IMR-90 (cell line): ENCODE data around the gene MIA2. TPM values are rescaled to one million over a fixed set of nuclear protein-coding genes. Genes with fewer than 3 reads are reported as not detected.

ENCODE experiments used
- ATAC-seq: fragments of 200-7000 bp; cut with Tn5 transposase; 2 replicates; pipeline ENCODE4 v1.9.1; 2020; ENCODE audit warnings: low read depth, mild to moderate bottlenecking, moderate library complexity
- BruUV-seq: library from RNA; stranded (reverse); fragments of 400-500 nt; replicated peaks from 2 replicates; lab custom pipeline; 2021; lab: Mats Ljungman, UMichigan
- CTCF ChIA-PET: fragments of 300-600 bp; formaldehyde crosslinking; extraction: SDS; loops from one replicate; lab custom pipeline; 2021; ENCODE audit warnings: antibody characterized with exemption; lab: Yijun Ruan, JAX
- POLR2A ChIA-PET: fragments of 300-600 bp; sonication (Branson Sonifier 250); formaldehyde crosslinking; loops from one replicate; lab custom pipeline; 2022; ENCODE audit warnings: antibody characterized with exemption; ENCODE audit not compliant: unreplicated experiment; lab: Charles Lee
- DNase-seq: peaks from one replicate; pipeline ENCODE4 v3.0.0; 2013
- H2AFZ ChIP-seq: replicated peaks from 2 replicates; pipeline ENCODE3; 2013; ENCODE audit warnings: low read length, mild to moderate bottlenecking; ENCODE audit not compliant: poor library complexity
- H2AK5ac ChIP-seq: 2 replicates; pipeline ENCODE4 v1.6.1; 2013; ENCODE audit warnings: low read depth, low read length, inconsistent platforms
- H2AK9ac ChIP-seq: replicated peaks from 2 replicates; pipeline ENCODE3; 2013; ENCODE audit warnings: mild to moderate bottlenecking, low read depth, low read length, moderate library complexity; ENCODE audit not compliant: poor library complexity
- H2BK120ac ChIP-seq: 2 replicates; pipeline ENCODE4 v1.6.1; 2013; ENCODE audit warnings: low read depth, low read length, inconsistent platforms
- H2BK15ac ChIP-seq: 3 replicates; pipeline ENCODE4 v1.6.1; 2013; ENCODE audit warnings: low read depth, low read length, inconsistent platforms
- H2BK20ac ChIP-seq: 2 replicates; pipeline ENCODE4 v1.6.1; 2013; ENCODE audit warnings: low read depth, mild to moderate bottlenecking, inconsistent platforms, low read length, moderate library complexity
- H2BK5ac ChIP-seq: 2 replicates; pipeline ENCODE4 v1.6.1; 2013; ENCODE audit warnings: mild to moderate bottlenecking, low read depth, low read length, inconsistent platforms; ENCODE audit not compliant: poor library complexity, severe bottlenecking
- H3K14ac ChIP-seq: replicated peaks from 2 replicates; pipeline ENCODE4 v1.6.1; 2013; ENCODE audit warnings: low read depth, low read length, inconsistent platforms
- H3K18ac ChIP-seq: 2 replicates; pipeline ENCODE4 v1.6.1; 2013; ENCODE audit warnings: low read depth, low read length, control low read depth
- H3K23ac ChIP-seq: 2 replicates; pipeline ENCODE4 v1.6.1; 2013; ENCODE audit warnings: low read depth, low read length, inconsistent platforms
- H3K27ac ChIP-seq: 2 replicates; pipeline ENCODE4 v1.5.1; 2013; ENCODE audit warnings: mild to moderate bottlenecking, control low read depth, low read length; ENCODE audit not compliant: insufficient read depth
- H3K27me3 ChIP-seq: 2 replicates; pipeline ENCODE4 v1.6.1; 2013; ENCODE audit warnings: low read length; ENCODE audit not compliant: control insufficient read depth, insufficient read depth
- H3K36me3 ChIP-seq: 2 replicates; pipeline ENCODE4 v1.6.1; 2013; ENCODE audit warnings: low read length, mixed read lengths; ENCODE audit not compliant: control insufficient read depth, insufficient read depth
- H3K4ac ChIP-seq: 2 replicates; pipeline ENCODE4 v1.6.1; 2013; ENCODE audit warnings: low read depth, low read length, inconsistent platforms
- H3K4me1 ChIP-seq: 2 replicates; pipeline ENCODE4 v1.6.1; 2013; ENCODE audit warnings: low read length, mixed read lengths; ENCODE audit not compliant: control insufficient read depth, insufficient read depth
- H3K4me2 ChIP-seq: 2 replicates; pipeline ENCODE4 v1.6.1; 2013; ENCODE audit warnings: low read depth, mild to moderate bottlenecking, control low read depth, low read length, moderate library complexity
- H3K4me3 ChIP-seq: 2 replicates; pipeline ENCODE4 v1.5.1; 2013; ENCODE audit warnings: low read depth, mild to moderate bottlenecking, control low read depth, low read length, moderate library complexity; ENCODE audit not compliant: insufficient read depth
- H3K56ac ChIP-seq: 2 replicates; pipeline ENCODE4 v1.6.1; 2013; ENCODE audit warnings: low read length, inconsistent platforms; ENCODE audit not compliant: insufficient read depth; ENCODE audit errors: extremely low read depth
- H3K79me1 ChIP-seq, 2 experiments: 2 replicates each; pipeline ENCODE4 v1.6.1; 2013; ENCODE audit warnings: low read length in 2 of 2, inconsistent platforms in 1 of 2, low read depth in 1 of 2
- H3K9ac ChIP-seq: 2 replicates; pipeline ENCODE4 v1.6.1; 2013; ENCODE audit warnings: low read depth, low read length, control low read depth
- H3K9me1 ChIP-seq: 2 replicates; pipeline ENCODE4 v1.6.1; 2013; ENCODE audit warnings: low read length, inconsistent platforms; ENCODE audit not compliant: insufficient read depth
- H3K9me3 ChIP-seq: 2 replicates; pipeline ENCODE4 v1.6.1; 2013; ENCODE audit warnings: low read length; ENCODE audit not compliant: control insufficient read depth, insufficient read depth
- H4K20me1 ChIP-seq: 2 replicates; pipeline ENCODE4 v1.6.1; 2013; ENCODE audit warnings: low read length, inconsistent platforms; ENCODE audit not compliant: insufficient read depth
- H4K5ac ChIP-seq: 2 replicates; pipeline ENCODE4 v1.6.1; 2013; ENCODE audit warnings: mild to moderate bottlenecking, low read depth, low read length, control low read depth
- H4K8ac ChIP-seq, 2 experiments: 2 replicates each; pipeline ENCODE4 v1.6.1; 2013; ENCODE audit warnings: low read depth in 2 of 2, low read length in 2 of 2, control low read depth in 1 of 2, inconsistent platforms in 1 of 2
- H4K91ac ChIP-seq: 2 replicates; pipeline ENCODE4 v1.6.1; 2013; ENCODE audit warnings: low read depth, low read length, inconsistent platforms; ENCODE audit not compliant: insufficient read depth
- BHLHE40 ChIP-seq: fragments of 150-350 bp; IDR thresholded peaks from 2 replicates; pipeline ENCODE4 v1.6.1; 2016; ENCODE audit warnings: mild to moderate bottlenecking, low read depth, low read length
- CEBPB ChIP-seq: IDR thresholded peaks from 2 replicates; pipeline ENCODE4 v1.6.1; 2012; ENCODE audit warnings: low read depth, low read length, improper control_type of control experiment
- CHD1 ChIP-seq: IDR thresholded peaks from 2 replicates; pipeline ENCODE4 v1.6.1; 2012; ENCODE audit warnings: low read depth, low read length, improper control_type of control experiment
- ELK1 ChIP-seq: fragments of 150-350 bp; IDR thresholded peaks from 2 replicates; pipeline ENCODE4 v1.6.1; 2016; ENCODE audit warnings: low read depth, mild to moderate bottlenecking, low read length, moderate library complexity, borderline replicate concordance
- MAFK ChIP-seq: IDR thresholded peaks from 2 replicates; pipeline ENCODE4 v1.6.1; 2012; ENCODE audit warnings: low read depth, low read length, improper control_type of control experiment
- MAZ ChIP-seq: IDR thresholded peaks from 2 replicates; pipeline ENCODE4 v1.6.1; 2012; ENCODE audit warnings: low read depth, mild to moderate bottlenecking, low read length, improper control_type of control experiment, moderate library complexity, borderline replicate concordance
- MXI1 ChIP-seq: IDR thresholded peaks from 2 replicates; pipeline ENCODE4 v1.6.1; 2012; ENCODE audit warnings: low read depth, mild to moderate bottlenecking, low read length, moderate library complexity, borderline replicate concordance
- NFE2L2 ChIP-seq: fragments of 150-350 bp; IDR thresholded peaks from 2 replicates; pipeline ENCODE4 v1.6.1; 2016; ENCODE audit warnings: low read depth, mild to moderate bottlenecking, low read length
- POLR2A ChIP-seq: IDR thresholded peaks from 2 replicates; pipeline ENCODE4 v1.6.1; 2012; ENCODE audit warnings: mild to moderate bottlenecking, low read depth, low read length
- RAD21 ChIP-seq: IDR thresholded peaks from 2 replicates; pipeline ENCODE4 v1.6.1; 2012; ENCODE audit warnings: low read length, improper control_type of control experiment
- RCOR1 ChIP-seq: IDR thresholded peaks from 2 replicates; pipeline ENCODE4 v1.6.1; 2012; ENCODE audit warnings: mild to moderate bottlenecking, low read length, improper control_type of control experiment; ENCODE audit not compliant: insufficient replicate concordance
- RFX5 ChIP-seq: IDR thresholded peaks from 2 replicates; pipeline ENCODE4 v1.8.0; 2012; ENCODE audit warnings: low read depth, mild to moderate bottlenecking, low read length, moderate library complexity
- SMC3 ChIP-seq: fragments of 150-350 bp; IDR thresholded peaks from 2 replicates; pipeline ENCODE4 v1.6.1; 2016; ENCODE audit warnings: low read depth, mild to moderate bottlenecking, antibody characterized with exemption, low read length, moderate library complexity
- WGBS, 2 experiments: methylation state at CpG; one replicate each; pipeline versions ENCODE4 v1.1.5 to v1.1.7; 2013; ENCODE audit warnings: missing lambda C conversion rate in 2 of 2; ENCODE audit not compliant: insufficient read length in 1 of 2; ENCODE audit errors: extremely low coverage in 2 of 2; 5-methylcytosine and 5-hydroxymethylcytosine counted together
- dilution Hi-C: fragments of 300-500 bp; cut with HindIII; formaldehyde crosslinking; loops from one replicate; pipeline ENCODE4 v1.14.3; 2018; ENCODE audit warnings: low sequenced_read_pairs; ENCODE audit not compliant: unreplicated experiment
- in situ Hi-C: fragments of 300-500 bp; cut with MboI; formaldehyde crosslinking; loops from 3 replicates; pipeline ENCODE4 v1.14.3; 2019; ENCODE audit warnings: low sequenced_read_pairs, inconsistent platforms, mixed read lengths
- intact Hi-C: fragments of 100-400 bp; cut with micrococcal nuclease; formaldehyde crosslinking; loops from 2 replicates; pipeline ENCODE4 v1.10.0; 2022
- polyA plus RNA-seq, 3 experiments: library from polyadenylated mRNA; depleted of rRNA; stranded (reverse); fragments of >200 nt; gene quantifications; 2 replicates each; pipeline ENCODE4 v1.2.3, GENCODE V29; 2012; ENCODE audit warnings: low replicate concordance in 1 of 3
- total RNA-seq: library from RNA; depleted of rRNA; stranded (reverse); fragments of >200 nt; gene quantifications from 2 replicates; pipeline ENCODE4 v1.2.3, GENCODE V29; 2012
- TF ChIP-seq, protein P1 (sequence below): conservative IDR thresholded peaks from 2 replicates; pipeline ENCODE4 v1.5.1; 2012; ENCODE audit warnings: mild to moderate bottlenecking, low read depth, low read length, improper control_type of control experiment
- TF ChIP-seq, protein P2 (sequence below): fragments of 150-350 bp; IDR thresholded peaks from 2 replicates; pipeline ENCODE4 v1.6.1; 2017; ENCODE audit warnings: mild to moderate bottlenecking, antibody characterized with exemption, low read length, low read depth

The MIA2 gene
- total and polyA plus RNA-seq, 2 of the 4 experiments (the other 2 are of a cell fraction) = 3.9 to 6.8 TPM

- intact Hi-C loops = no loop called here
- no peak for TF ChIP-seq SMC3
- TF ChIP-seq MAFK = no peak
- TF ChIP-seq, protein P1, sequence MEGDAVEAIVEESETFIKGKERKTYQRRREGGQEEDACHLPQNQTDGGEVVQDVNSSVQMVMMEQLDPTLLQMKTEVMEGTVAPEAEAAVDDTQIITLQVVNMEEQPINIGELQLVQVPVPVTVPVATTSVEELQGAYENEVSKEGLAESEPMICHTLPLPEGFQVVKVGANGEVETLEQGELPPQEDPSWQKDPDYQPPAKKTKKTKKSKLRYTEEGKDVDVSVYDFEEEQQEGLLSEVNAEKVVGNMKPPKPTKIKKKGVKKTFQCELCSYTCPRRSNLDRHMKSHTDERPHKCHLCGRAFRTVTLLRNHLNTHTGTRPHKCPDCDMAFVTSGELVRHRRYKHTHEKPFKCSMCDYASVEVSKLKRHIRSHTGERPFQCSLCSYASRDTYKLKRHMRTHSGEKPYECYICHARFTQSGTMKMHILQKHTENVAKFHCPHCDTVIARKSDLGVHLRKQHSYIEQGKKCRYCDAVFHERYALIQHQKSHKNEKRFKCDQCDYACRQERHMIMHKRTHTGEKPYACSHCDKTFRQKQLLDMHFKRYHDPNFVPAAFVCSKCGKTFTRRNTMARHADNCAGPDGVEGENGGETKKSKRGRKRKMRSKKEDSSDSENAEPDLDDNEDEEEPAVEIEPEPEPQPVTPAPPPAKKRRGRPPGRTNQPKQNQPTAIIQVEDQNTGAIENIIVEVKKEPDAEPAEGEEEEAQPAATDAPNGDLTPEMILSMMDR = no peak
- no peak for TF ChIP-seq MXI1
- no peak for TF ChIP-seq POLR2A
- TF ChIP-seq NFE2L2 = no peak
- TF ChIP-seq ELK1 = no peak
- TF ChIP-seq, protein P2, sequence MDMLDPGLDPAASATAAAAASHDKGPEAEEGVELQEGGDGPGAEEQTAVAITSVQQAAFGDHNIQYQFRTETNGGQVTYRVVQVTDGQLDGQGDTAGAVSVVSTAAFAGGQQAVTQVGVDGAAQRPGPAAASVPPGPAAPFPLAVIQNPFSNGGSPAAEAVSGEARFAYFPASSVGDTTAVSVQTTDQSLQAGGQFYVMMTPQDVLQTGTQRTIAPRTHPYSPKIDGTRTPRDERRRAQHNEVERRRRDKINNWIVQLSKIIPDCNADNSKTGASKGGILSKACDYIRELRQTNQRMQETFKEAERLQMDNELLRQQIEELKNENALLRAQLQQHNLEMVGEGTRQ = no peak
- TF ChIP-seq RAD21 = no peak
- TF ChIP-seq RCOR1 = no peak
- TF ChIP-seq CHD1 = no peak
- no peak for TF ChIP-seq CEBPB
- TF ChIP-seq MAZ = no peak
- no peak for TF ChIP-seq RFX5
- TF ChIP-seq BHLHE40 = no peak
- CTCF ChIA-PET = no interaction called here
These were observed 117.2 kb downstream of the MIA2 start for GRCh38 chr14:39350866-39351265.

More at GRCh38 chr14:39350866-39351265, 117.2 kb downstream of the MIA2 start:
- Histone ChIP-seq H3K27me3 (no peaks in the 10 kb centered on the region), H2BK5ac (no peak overlapping the region), H2BK120ac (no peak overlapping the region), H3K79me1 (no peaks in the 10 kb centered on the region), H4K8ac (no peak overlapping the region), H3K23ac (no peak overlapping the region), H3K9ac (no peak overlapping the region), H3K36me3 (peaks cover 6% of the 10 kb centered on the region; the same call in 1 of the 2 replicates), H2BK15ac (no peak overlapping the region), H2AK9ac (no peak overlapping the region), H3K9me3 (no peaks in the 10 kb centered on the region), H4K20me1 (no peaks in the 10 kb centered on the region), H2AFZ (no peak overlapping the region), H3K4me3 (no peak overlapping the region), H2BK20ac (no peak overlapping the region), H3K18ac (no peak overlapping the region), H3K4ac (no peak overlapping the region), H3K56ac (no peak overlapping the region), H3K9me1 (no peaks in the 10 kb centered on the region), H3K4me1 (no peaks in the 10 kb centered on the region), H2AK5ac (no peak overlapping the region), H4K91ac (no peak overlapping the region), H3K4me2 (no peak overlapping the region), H4K5ac (no peak overlapping the region), H3K14ac (no peak overlapping the region), H3K27ac (no peak overlapping the region)
- no peak for ATAC-seq
- POLR2A ChIA-PET = no interaction called here
- no peak for DNase-seq
- in situ Hi-C loops = no loop called here
- WGBS, 2 experiments = no CpG with 5 or more reads among the region's 3 CpGs
- dilution Hi-C loops = no loop called here
- BruUV-seq = no TSS peak
